ENCODE measurements around the gene TRAPPC3L.

GRCh38 chr6:116562614-116563013 lies 17.1 kb upstream of the TRAPPC3L start:
- no peak for TF ChIP-seq CTCF (IDR thresholded peaks at IDR 0.05 in 8 of 11, conservative IDR thresholded peaks at IDR 0.05 in 3 of 11)
- no peak for TF ChIP-seq POLR2A (IDR thresholded peaks at IDR 0.05)
- TF ChIP-seq POLR2AphosphoS5 (IDR thresholded peaks at IDR 0.05): no peak
